Kidney (tissue), 14 donors: ENCODE results near the gene BNIP2. TPM values are rescaled to one million over a fixed set of nuclear protein-coding genes. Genes with fewer than 3 reads are reported as not detected.

Source experiments
- DNase-seq, 5 donors: peaks; one replicate each; pipeline ENCODE4 v3.0.0-alpha.2; 2013 to 2020
- FAIRE-seq: peaks from 2 replicates; lab custom pipeline; 2012; peaks lifted over from hg19 to GRCh38; lab: Jason Lieb, UNC
- H3K27ac ChIP-seq, 2 donors: one replicate each; pipeline ENCODE4 v1.7.0; 2013; ENCODE audit warnings: low read depth in 2 of 2, low read length in 2 of 2, inconsistent platforms in 1 of 2
- H3K27me3 ChIP-seq: one replicate; pipeline ENCODE4 v1.7.1; 2013; ENCODE audit warnings: low read length, inconsistent platforms; ENCODE audit not compliant: control insufficient read depth, insufficient read depth
- H3K36me3 ChIP-seq, 3 donors: one replicate each; pipeline versions ENCODE4 v1.7.0 to v1.7.1; 2013; ENCODE audit warnings: low read length in 3 of 3, control low read depth in 1 of 3, inconsistent platforms in 1 of 3; ENCODE audit not compliant: insufficient read depth in 3 of 3, control insufficient read depth in 2 of 3
- H3K4me1 ChIP-seq, 3 donors: one replicate each; pipeline versions ENCODE4 v1.7.0 to v1.7.1; 2013; ENCODE audit warnings: low read length in 3 of 3, inconsistent platforms in 1 of 3, low read depth in 1 of 3; ENCODE audit not compliant: control insufficient read depth in 2 of 3, insufficient read depth in 2 of 3
- H3K4me3 ChIP-seq, 3 donors: one replicate each; pipeline versions ENCODE4 v1.7.0 to v1.8.1; 2013; ENCODE audit warnings: low read length in 3 of 3, control low read depth in 1 of 3, inconsistent platforms in 1 of 3
- H3K9ac ChIP-seq, 3 donors: one replicate each; pipeline versions ENCODE4 v1.7.0 to v1.7.1; 2013; ENCODE audit warnings: low read length in 3 of 3, control low read depth in 1 of 3, inconsistent platforms in 1 of 3
- H3K9me3 ChIP-seq, 3 donors: one replicate each; pipeline versions ENCODE4 v1.7.0 to v1.7.1; 2013; ENCODE audit warnings: low read length in 3 of 3, control low read depth in 1 of 3, inconsistent platforms in 1 of 3; ENCODE audit not compliant: control insufficient read depth in 2 of 3, insufficient read depth in 1 of 3
- intact Hi-C: fragments of 100-400 bp; cut with DNase I; formaldehyde crosslinking; loops from one replicate; pipeline ENCODE4 v1.11.1; 2022
- polyA plus RNA-seq: library from polyadenylated mRNA; stranded (reverse); fragments of 350-450 nt; fragmentation: Illumina TruSeq; extraction: RNeasy Lipid Tissue Mini Kit (QIAGEN cat#74804); gene quantifications from one replicate; pipeline ENCODE4 v1.2.3, GENCODE V29; 2014; ENCODE audit warnings: low read depth, low replicate concordance; ENCODE audit not compliant: insufficient read depth
- total RNA-seq: library from RNA; stranded (reverse); fragmentation: NEBNext Ultra II Directional; extraction: Animal tissue kit (Norgen Biotek cat#: 25700); gene quantifications from one replicate; pipeline ENCODE4 v1.2.1, GENCODE V29; 2021
- TF ChIP-seq, protein P1 (sequence below): IDR thresholded peaks from 3 replicates; pipeline ENCODE4 v1.5.1; 2012; ENCODE audit warnings: mild to moderate bottlenecking, moderate library complexity, borderline replicate concordance; ENCODE audit not compliant: insufficient read depth; ENCODE audit errors: extremely low read depth
- donor health status: control.
- donor health status: control.
- donor health status: control.
- donor health status: control.
- donor health status: control.
- donor health status: DM: yes; HTN: yes; CAD: no.
- donor health status: Normal renal cell carcinoma (clear cell type).

Gene BNIP2
- total and polyA plus RNA-seq, 2 donors from 2014 or later, result 18.2 to 73.8 TPM

DNA sequence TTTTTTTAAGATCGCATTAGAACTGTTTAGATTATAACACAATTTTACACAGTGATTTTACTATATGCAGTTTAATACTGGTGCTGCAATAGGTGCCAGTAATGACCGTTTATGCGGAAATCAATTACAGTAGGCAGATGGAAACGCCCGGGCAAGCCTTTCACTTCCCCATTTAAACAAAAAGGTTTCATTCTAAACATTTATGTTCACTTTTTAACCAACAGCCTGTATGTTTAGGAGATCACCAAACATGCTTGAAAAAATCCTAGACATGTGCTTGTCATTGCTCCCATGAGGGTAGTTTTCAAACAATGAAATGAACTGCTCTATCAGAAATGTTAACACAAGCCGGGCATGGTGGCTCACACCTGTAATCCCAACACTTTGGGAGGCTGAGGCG is 2.7 kb downstream of the BNIP2 start:
- Histone ChIP-seq H3K36me3 (no peaks in the 10 kb centered on the region), H3K4me3 (no peak overlapping the region), H3K9me3 (no peaks in the 10 kb centered on the region), H3K4me1 (peaks cover 0 to 8% (median 6%) of the 10 kb centered on the region in 3 donors), H3K27ac (no peak overlapping the region), H3K9ac (no peak overlapping the region), H3K27me3 (no peaks in the 10 kb centered on the region)
- TF ChIP-seq, protein P1, sequence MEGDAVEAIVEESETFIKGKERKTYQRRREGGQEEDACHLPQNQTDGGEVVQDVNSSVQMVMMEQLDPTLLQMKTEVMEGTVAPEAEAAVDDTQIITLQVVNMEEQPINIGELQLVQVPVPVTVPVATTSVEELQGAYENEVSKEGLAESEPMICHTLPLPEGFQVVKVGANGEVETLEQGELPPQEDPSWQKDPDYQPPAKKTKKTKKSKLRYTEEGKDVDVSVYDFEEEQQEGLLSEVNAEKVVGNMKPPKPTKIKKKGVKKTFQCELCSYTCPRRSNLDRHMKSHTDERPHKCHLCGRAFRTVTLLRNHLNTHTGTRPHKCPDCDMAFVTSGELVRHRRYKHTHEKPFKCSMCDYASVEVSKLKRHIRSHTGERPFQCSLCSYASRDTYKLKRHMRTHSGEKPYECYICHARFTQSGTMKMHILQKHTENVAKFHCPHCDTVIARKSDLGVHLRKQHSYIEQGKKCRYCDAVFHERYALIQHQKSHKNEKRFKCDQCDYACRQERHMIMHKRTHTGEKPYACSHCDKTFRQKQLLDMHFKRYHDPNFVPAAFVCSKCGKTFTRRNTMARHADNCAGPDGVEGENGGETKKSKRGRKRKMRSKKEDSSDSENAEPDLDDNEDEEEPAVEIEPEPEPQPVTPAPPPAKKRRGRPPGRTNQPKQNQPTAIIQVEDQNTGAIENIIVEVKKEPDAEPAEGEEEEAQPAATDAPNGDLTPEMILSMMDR, result no peak
- intact Hi-C loops, result no loop called here
- FAIRE-seq, result no peak
- no peak for DNase-seq

DNA sequence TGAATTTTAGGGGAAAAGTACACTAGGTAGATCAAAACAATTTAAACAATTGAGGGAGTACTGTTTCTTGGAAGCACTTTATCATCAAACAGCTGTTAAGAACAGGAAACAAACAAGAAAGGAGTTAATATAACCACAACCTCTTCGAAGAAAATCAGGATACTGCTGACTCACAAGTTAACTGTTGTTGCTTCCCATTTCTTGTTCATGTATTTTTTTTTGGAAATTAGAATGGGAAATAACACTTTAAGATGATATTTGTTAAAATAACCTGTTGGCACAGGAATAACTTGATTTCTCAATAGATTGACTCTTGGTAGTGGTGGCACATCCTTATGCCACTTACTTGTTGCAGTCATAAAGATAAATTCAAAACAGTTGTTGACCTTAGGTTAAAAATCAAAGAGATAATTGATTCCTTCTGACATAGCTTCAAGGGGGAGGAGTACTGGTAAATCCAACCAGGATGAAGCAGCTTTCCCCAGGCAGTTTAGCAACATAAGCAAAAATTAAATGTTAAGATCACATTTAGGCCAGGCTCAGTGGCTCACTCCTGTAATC is 3.3 kb downstream of the BNIP2 start:
- H3K36me3 ChIP-seq, result peaks cover 2 to 4% (median 2%) of the 10 kb centered on the region in 3 donors

DNA sequence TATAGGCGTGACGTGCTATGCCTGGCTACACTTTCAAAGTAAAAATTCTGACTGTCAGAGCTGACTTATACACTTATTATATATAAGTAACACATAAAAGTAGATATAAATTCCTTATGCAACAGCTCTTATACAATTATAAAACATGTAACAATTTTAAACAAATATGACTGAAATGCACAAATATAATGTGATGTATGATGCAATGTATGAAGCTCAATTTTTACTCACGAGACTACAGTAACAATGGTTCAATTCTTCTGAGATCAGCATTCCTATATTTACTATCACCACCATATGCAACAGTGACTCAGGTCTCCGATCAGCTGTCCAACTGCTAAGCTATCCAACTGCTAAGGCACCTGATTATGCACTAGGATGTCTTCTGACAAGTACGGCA is 8.2 kb downstream of the BNIP2 start:
- Histone ChIP-seq H3K9ac (no peak overlapping the region), H3K9me3 (no peaks in the 10 kb centered on the region), H3K36me3 (peaks cover 14 to 38% (median 16%) of the 10 kb centered on the region in 3 donors), H3K4me3 (no peak overlapping the region), H3K4me1 (no peaks in the 10 kb centered on the region), H3K27ac (no peak overlapping the region), H3K27me3 (no peaks in the 10 kb centered on the region)
- TF ChIP-seq, protein P1, result no peak
- DNase-seq (no peak), FAIRE-seq (no peak)
- intact Hi-C loops, result no loop called here

More for the DNA sequence above, 3.3 kb downstream of the BNIP2 start:
- H3K4me1 ChIP-seq, result peaks cover 0 to 8% (median 6%) of the 10 kb centered on the region in 3 donors
- TF ChIP-seq, protein P1, result no peak
- no peak overlapping the region for H3K9ac ChIP-seq
- no peak overlapping the region for H3K27ac ChIP-seq
- no peak overlapping the region for H3K4me3 ChIP-seq
- DNase-seq (no peak), FAIRE-seq (no peak)
- no peaks in the 10 kb centered on the region for H3K9me3 ChIP-seq
- intact Hi-C loops, result no loop called here
- H3K27me3 ChIP-seq, result no peaks in the 10 kb centered on the region

DNA sequence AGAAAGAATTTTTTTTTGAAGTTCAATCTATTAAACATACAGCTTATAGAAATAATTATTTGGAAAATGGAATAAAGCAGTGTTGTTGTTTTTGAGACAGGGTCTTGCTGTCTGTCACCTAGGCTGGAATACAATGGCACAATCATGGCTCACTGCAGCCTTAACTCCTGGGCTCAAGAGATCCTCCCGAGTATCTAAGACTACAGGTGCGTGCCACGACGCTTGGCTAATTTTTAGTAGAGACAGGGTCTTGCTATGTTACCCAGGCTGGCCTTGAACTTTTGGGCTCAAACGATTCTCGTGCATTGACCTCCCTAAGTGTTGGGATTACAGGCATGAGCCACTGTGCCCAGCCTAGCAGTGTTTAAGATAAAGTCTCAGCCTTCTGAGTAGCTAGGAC is 8.8 kb downstream of the BNIP2 start:
- Histone ChIP-seq H3K9me3 (no peaks in the 10 kb centered on the region), H3K4me1 (no peaks in the 10 kb centered on the region), H3K4me3 (no peak overlapping the region), H3K27ac (no peak overlapping the region), H3K9ac (no peak overlapping the region), H3K36me3 (peaks cover 16 to 43% (median 18%) of the 10 kb centered on the region in 3 donors), H3K27me3 (no peaks in the 10 kb centered on the region)
- FAIRE-seq (no peak), DNase-seq (peak in 1 of 5 donors; percentile 17)
- intact Hi-C loops, result no loop called here
- TF ChIP-seq, protein P1, result no peak
